A673 (cell line): Measurements from ENCODE around the gene LGALS7B.
"Not testable (repeated sequence)": the region's sequence is repeated elsewhere in the genome, so short reads cannot be mapped to it uniquely, and the experiment has no call there.

Experiments
- CTCF ChIP-seq: fragments of 300-800, 200-600 bp; sonication (generic); conservative IDR thresholded peaks from 2 replicates; pipeline ENCODE4 v1.5.1; 2017; ENCODE audit warnings: low read depth, mild to moderate bottlenecking, antibody characterized with exemption, low read length, moderate library complexity, mixed read lengths
- EZH2 ChIP-seq: fragments of 200-600 bp; sonication (generic); IDR thresholded peaks from 2 replicates; pipeline ENCODE4 v1.6.1; 2017; ENCODE audit warnings: borderline replicate concordance, low read depth, mild to moderate bottlenecking, mixed read lengths, antibody characterized with exemption, low read length; ENCODE audit not compliant: poor library complexity, severe bottlenecking

- TF ChIP-seq EZH2, CTCF: not testable (repeated sequence)
These were observed 28.0 kb upstream of the LGALS7B start for GRCh38 chr19:38760805-38761517.
